Adrenal gland (tissue), 5 donors: ENCODE results near the gene SCAMP2.

Source experiments
- CTCF ChIP-seq, 6 experiments: fragments of 450-650 bp in 4 of 6; fragments of 200-600 bp in 2 of 6; sonication (generic) in 1 of 6; IDR thresholded peaks; 1 replicate in 5 of 6; 2 replicates in 1 of 6; pipeline versions ENCODE4 v1.5.1 to v1.8.0; 2016 to 2021; ENCODE audit warnings: antibody characterized with exemption in 6 of 6, mild to moderate bottlenecking in 2 of 6, moderate library complexity in 1 of 6
- POLR2A ChIP-seq, 2 donors: fragments of 450-650 bp; IDR thresholded peaks; one replicate each; pipeline ENCODE4 v1.6.1; 2017; ENCODE audit warnings: antibody characterized with exemption in 2 of 2, mild to moderate bottlenecking in 2 of 2, moderate library complexity in 1 of 2
- donor health status: DM: no; HTN: no; CAD: no.

DNA sequence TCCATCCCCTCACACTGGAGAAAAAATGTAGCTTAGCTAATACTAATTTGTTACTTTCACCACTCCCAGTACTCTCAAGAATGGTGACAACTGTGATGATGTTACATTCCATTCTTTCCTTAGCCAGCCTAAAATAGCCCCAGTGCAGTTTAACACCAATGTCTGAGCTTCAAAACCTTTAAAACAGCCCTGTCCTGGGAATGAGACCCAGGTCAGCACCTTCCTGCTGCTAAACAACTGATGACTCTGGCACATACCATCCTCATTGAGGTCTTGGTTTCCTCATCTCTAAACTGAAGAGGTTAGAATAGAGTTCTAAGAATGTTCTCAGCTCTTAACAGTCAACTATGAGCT is 3.8 kb downstream of the SCAMP2 start:
- TF ChIP-seq CTCF (IDR thresholded peaks at IDR 0.05), result no peak
- TF ChIP-seq POLR2A (IDR thresholded peaks at IDR 0.05), result no peak
